Fibroblast of villous mesenchyme (primary cell): Measurements from ENCODE around the gene RBM39. TPM values are rescaled to one million over a fixed set of nuclear protein-coding genes. Genes with fewer than 3 reads are reported as not detected.
"Not testable (repeated sequence)": the region's sequence is repeated elsewhere in the genome, so short reads cannot be mapped to it uniquely, and the experiment has no call there.

ENCODE experiments used
- DNase-seq: peaks from one replicate; pipeline ENCODE4 v3.0.0-alpha.2; 2010; ENCODE audit warnings: low read depth
- H3K4me3 ChIP-seq: 2 replicates; pipeline ENCODE4 v1.5.1; 2011; ENCODE audit warnings: low read depth, mild to moderate bottlenecking, low read length
- CTCF ChIP-seq: IDR thresholded peaks from 2 replicates; pipeline ENCODE4 v1.5.1; 2012; ENCODE audit warnings: low read depth, mild to moderate bottlenecking, low read length; ENCODE audit not compliant: insufficient read depth
- total RNA-seq: library from RNA; depleted of rRNA; stranded (reverse); fragments of >200 nt; gene quantifications from 2 replicates; pipeline ENCODE4 v1.2.3, GENCODE V29; 2012

The RBM39 gene
- total RNA-seq, 1 donor = 372 TPM

GRCh38 chr20:35708502-35708901 is 33.6 kb downstream of the RBM39 start:
- no peak for DNase-seq
- TF ChIP-seq CTCF = no peak
- H3K4me3 ChIP-seq = no peak overlapping the region

DNA sequence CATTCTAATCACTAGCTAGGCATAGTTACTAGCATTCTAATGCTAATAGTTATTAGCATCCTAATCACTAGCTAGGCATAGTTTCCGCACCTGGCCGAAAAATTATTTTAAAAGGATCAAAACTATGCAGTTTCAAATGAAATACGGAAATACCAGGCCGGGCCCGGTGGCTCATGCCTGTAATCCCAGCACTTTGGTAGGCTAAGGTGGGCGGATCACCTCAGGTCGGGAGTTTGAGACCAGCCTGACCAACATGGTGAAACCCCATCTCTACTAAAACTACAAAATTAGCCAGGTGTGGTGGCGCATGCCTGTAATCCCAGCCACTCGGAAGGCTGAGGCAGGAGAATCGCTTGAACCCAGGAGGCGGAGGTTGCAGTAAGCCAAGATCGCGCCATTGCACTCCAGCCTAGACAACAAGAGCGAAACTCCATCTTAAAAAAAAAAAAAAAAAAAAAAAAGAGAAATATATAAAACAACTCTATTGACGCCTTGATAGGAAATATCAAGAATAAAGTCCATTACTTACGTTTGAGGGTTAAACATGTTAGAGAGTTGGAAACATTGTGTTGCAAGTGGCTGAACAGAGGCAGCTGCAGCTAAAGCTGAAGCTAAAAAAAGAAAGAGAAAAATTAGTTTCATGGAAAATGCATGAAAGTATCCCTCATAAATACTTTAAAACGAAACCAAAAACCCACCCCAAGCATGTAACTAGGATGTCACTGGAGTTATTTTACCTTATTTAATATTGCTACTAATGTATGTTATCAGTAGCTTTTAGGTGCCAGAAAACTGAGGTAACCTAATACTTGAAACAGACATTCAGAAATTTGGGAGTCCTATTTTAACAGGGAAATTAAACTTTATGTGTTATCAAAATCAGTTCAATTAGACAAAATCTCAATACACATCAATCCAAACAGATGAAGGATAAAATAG is 35.2 kb downstream of the RBM39 start:
- H3K4me3 ChIP-seq, DNase-seq: not testable (repeated sequence)

DNA sequence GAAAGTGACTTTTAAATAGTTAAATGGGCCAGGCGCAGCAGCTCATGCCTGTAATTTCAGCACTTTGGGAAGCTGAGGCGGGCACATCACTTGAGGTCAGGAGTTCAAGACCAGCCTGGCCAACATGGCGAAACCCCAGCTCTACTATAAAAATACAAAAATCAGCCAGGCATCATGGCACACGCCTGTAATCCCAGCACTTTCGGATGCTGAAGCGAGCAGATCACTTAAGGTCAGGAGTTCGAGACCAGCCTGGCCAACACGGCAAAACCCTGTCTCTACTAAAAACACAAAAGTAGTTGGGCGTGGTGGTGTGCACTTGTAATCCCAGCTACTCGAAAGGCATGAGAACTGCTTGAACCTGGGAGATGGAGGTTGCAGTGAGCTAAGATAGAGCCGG is 36.2 kb downstream of the RBM39 start:
- not testable (repeated sequence) for H3K4me3 ChIP-seq, DNase-seq

DNA sequence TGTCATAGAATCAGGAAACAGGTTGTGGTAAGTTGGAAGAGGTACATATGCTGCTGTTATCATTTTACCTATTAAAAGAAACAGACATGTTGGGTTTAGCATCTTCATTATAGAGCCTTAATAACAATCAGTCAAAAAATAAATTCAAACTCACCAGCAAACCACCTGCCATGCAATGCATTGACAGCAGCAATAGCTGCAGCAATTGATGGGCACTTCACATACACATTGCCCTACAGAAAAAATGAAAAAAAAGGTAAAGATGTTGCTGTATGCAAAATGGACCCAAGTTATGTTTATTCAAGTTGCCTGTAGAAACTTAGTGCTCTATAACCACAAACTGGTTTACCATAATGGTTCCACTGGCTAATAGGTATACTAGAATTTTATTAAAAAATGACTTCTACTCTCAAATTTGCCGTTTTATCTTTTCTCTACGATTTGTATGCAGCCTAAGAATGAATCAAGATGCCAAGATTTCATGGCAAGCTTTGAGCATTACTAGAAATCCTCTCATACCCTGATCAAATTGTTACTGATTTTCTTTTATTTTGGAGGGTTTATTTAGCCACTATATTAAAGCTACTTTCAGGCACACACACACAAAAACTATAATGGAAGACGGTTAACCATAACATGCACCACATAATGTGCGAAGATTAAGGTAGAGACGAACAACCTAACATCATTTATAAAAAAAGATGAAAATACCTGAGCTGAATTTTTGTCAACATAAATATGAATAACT is 37.4 kb downstream of the RBM39 start:
- H3K4me3 ChIP-seq = no peak overlapping the region
- no peak for DNase-seq
- no peak for TF ChIP-seq CTCF

GRCh38 chr20:35702824-35703695 is 39.0 kb downstream of the RBM39 start:
- no peak overlapping the region for H3K4me3 ChIP-seq
- TF ChIP-seq CTCF = no peak
- no peak for DNase-seq

DNA sequence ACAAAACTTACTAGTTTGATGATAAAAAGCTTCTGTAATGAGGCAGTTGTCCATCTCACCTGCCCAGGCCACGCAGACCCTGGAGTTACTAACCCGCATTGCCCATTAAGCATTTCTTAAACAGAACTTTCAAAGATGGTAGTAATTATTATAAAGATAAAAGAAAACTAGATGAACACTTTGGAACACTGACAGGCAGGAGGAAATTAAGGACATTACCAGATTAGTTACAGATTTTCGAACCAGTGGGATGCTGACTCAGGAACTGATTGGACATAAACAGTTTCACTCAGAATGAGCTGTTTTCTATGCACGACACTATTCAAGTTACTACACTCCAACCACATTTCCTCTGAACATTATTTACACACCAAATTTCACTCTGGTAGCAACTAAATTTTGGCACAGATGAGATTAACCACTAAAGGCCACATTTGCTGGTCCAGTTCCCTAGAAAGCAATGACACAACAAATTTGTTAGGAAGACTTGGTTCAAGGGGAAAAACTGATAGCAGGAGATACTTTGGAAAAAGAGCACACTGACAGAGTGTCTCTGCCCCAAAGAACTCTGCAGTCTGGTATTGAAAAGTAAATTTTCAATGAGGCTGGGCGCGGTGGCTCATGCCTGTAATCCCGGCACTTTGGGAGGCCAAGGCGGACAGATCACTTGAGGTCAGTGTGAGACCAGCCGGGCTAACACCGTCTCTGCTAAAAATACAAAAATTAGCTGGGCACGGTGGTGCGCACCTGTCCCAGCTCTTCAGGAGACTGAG is 39.8 kb downstream of the RBM39 start:
- no peak for TF ChIP-seq CTCF
- no peak for DNase-seq
- no peak overlapping the region for H3K4me3 ChIP-seq

GRCh38 chr20:35700625-35701148 is 41.4 kb downstream of the RBM39 start:
- no peak for TF ChIP-seq CTCF
- H3K4me3 ChIP-seq = no peak overlapping the region
- no peak for DNase-seq
